NCI-H2196 (cell line): ENCODE measurements around the gene P4HB.

Source experiments
- DNase-seq: peaks from one replicate; lab custom pipeline; 2025; ENCODE audit not compliant: unreplicated experiment; lab: John Stamatoyannopoulos, UW

P4HB gene

DNA sequence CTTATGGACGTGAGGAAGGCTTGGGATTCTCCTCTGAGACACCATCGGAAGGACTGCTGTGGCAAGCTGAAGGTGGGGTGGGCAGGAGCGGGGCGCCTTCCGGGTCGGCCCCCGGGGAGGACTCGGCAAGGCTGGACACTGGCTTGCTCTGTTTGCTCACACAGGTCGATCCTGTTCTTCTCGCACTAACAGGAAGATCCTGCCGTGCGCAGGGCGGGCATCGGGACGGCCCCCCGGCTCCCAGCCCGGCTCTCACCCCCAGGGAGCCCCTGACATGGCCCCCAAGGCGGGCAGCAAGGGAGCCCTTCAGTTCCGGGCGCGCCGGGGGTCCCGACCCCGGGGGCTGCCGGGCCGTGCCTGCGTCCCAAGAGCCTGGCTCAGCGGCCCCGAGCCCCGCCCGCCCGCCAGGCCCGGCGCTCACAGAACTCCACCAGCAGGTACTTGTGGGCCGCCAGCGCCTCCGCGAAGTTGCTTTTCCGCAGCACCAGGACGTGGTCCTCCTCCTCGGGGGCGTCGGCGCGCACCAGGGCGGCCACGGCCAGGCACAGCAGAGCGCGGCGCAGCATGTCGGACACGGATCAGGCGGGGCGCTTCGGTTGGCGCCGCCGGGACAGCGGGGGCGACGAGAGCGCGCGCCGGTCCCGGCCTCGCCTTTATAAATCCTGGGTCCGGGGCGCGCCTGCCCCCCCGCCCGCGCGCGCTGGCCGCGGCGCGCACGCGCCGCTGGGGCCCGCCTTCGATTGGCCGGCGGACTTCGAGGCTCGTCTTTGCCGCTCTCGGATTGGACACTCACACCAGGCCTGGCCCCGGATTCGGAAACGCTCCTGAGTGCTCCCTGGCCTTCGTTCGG, at the start of gene P4HB:
P4HB (minus strand) TSS at position 630 of the 850 bp plus-strand sequence; CDS start at position 566, 64 bp downstream.
- DNase-seq: no peak

DNA sequence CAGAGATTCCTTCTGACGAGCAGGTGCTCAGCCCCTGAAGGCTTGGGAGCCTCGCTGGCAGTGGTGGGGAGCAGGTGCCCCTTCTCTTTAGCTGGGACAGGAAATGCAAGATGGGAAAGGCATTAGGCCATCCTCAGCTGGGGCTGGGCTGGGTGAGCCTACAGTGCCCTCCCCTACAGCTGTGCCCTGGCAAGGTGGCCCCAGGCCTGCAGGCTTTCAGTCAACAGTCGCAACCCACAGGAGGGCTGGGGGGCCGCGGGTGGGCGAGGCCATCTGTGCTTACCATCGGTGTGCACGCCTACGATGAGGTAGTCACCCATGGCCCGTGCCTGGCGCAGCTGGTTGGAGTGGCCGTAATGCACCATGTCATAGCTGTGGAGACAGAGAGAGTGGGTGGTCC, 48.9 kb upstream of the P4HB start:
- DNase-seq: no peak

DNA sequence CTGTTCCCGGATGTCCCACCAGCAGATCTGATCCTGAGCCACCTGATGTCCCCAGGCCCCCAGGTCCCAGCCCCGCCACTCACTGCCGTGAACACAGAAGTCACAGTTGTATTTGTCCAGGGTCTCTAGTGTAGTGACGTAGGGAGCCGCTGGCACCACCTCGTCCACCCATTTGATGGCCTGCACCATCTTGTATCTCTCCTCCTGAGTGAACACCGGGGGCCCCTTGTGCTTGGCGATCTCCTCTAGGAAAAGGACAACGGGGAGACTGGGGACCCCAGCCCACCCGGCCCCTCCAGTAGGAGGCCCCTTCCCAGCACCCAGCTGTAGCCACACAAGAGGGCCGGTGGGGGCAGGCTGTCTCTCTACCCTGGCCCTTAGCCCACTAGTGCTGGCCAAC, 48.5 kb upstream of the P4HB start:
- no peak for DNase-seq

DNA sequence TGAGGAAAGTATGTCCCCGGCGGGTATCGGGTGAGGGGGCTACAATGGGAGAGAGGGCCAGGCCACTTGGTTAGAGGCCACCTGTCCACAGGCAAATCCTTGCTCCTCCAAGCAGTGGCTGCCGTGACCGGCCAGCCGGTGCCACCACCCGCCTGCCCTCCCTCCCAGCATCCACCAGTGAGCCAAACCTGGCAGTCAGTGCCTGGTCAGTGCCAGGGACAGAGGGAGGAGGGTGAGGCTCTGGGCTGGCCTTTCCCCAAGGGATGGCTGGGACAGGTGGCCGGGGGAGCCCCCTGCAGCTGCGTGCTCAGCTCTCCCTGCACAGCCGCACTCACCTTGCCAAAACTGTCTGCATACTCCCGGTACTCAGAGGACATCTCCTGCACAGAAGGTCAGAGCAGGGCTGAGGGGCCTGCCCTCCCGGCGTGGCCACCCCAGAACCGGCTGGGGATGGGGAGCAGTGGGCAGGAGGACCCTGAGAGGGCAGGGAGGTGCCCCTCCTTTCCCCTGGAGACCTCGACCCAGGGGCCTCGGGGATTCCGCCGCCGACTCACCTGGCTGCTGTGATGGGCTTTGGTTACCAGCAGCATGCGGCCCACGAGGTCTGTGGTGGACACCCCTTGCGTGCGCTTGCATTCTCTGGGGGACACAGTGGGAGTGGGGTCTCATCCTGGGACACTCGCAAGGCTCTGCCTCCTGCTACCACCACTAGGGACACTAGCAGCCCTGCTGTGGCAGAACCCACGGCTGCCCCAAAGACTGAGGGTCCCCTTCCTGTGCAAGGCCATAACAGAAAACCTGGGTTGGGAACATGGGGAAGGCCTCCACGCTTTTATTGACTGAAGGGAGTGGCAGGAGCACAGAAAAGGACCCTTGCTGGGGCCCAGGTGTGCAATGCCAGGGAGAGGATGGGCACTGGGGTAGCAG, 47.1 kb upstream of the P4HB start:
- no peak for DNase-seq

DNA sequence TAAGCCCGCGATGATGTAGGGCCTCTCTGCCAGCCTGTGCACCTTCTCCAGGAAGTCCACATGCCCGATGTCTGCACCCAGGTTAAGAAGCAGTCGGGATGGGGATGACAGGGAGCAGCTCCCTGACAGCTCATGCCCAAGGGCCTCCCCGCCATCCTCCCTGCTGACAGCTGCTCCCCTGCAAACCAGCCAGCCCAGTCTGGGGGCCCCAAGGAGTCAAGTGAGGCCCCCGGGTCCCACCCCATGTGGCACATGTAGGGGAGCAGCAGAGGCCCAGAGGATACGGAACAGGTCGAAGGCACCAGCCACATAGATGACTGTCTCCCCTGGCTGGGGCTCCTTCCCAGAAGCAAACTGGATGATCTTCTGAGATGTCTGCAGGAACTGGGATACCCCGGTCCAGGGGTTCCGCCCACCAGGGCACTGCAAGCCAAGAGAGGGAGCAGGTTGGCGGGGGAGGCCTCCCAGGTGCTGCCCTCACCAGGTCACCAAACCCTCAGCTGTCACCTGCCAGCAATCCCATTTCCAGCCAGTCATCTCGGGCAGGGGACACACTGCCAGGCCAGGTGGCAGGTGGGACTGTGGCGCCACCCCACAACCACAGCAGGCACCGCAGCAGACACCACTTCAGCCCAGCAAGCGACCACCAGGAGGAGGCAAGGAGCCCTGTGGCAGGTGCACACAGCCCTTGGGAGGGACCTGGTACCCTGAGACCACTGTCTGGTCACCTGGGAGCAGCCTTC, 46.3 kb upstream of the P4HB start:
- peak; percentile 26 for DNase-seq

DNA sequence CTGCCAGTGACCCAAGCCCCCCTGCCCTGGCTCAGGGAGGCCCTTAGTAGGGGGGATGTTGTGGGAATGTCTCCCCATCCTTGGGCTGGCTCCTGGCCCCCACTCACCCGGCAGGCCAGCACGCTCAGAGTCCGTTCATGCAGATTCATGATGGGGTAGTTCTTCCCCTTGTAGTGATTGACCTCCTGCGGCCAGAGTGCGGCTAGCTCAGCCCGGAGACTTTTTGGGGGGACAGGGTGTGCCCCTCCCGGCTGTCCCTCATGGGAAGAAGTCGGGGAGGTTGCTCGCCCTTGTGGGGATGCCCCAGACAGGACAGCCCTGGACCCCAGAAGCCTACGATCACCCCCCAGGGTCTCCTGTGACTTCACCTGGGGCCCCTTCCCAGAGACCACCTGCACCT, 45.7 kb upstream of the P4HB start:
- no peak for DNase-seq

DNA sequence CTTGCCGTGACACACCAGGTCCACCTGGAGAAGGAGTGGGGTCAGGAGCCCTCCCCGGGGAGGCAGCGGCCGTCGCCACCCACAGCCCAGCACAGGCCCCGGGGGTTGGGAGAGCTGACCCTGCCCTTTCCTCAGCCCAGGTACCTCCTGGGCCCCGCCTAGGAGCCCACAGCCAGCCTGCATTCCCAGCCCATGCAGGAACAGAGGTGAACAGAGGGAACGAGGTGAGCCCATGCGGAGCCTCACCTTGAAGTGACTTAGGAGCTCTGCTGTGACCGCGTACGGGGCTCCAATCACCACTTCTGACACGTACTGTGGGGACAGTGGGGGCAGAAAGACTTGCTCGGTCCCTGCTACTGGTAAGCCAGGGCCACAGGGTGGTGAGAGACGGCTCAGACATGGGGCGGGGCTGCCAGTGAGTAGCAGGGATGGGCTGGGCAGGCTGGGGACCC, 45.1 kb upstream of the P4HB start:
- DNase-seq: no peak

DNA sequence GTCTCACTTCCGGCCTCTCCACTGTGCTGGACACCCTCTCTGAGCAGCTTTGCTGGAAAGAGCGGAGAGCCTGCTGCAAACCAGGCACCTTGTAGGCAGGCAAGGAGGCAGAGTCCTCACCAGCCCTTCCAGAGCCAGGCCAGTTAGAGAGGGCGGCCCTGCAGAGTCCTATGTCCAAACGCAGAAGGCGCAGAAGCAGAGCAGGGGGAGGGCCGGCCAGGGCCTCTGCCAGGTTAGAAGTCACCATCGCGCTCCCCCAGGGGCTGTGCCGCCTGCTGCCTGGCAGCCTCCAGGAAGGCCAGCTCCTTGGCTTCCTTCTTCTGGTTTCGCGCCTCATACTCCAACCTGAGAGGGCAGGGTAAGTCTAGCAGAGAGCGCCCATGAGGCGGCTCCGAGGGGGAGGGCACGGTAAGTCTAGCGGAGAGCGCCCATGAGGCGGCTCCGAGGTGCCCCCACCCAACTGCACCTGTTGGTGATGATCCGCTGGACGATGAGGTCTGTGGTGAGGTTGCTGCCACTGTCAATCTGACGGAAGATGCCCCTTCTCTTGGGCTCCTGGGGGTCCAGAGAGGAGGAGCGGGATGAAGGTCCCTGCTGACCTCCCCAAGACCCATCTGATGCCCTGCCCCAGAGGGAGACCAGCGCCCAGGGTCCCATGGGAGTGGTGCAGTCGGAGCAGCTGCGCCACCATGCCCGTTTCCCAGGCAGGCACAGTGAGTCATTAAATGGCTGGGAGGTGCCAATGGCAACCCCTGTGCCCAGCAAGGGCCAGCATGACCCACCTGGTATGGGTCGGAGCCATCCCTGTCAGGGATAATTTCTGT, 44.5 kb upstream of the P4HB start:
- DNase-seq: no peak

DNA sequence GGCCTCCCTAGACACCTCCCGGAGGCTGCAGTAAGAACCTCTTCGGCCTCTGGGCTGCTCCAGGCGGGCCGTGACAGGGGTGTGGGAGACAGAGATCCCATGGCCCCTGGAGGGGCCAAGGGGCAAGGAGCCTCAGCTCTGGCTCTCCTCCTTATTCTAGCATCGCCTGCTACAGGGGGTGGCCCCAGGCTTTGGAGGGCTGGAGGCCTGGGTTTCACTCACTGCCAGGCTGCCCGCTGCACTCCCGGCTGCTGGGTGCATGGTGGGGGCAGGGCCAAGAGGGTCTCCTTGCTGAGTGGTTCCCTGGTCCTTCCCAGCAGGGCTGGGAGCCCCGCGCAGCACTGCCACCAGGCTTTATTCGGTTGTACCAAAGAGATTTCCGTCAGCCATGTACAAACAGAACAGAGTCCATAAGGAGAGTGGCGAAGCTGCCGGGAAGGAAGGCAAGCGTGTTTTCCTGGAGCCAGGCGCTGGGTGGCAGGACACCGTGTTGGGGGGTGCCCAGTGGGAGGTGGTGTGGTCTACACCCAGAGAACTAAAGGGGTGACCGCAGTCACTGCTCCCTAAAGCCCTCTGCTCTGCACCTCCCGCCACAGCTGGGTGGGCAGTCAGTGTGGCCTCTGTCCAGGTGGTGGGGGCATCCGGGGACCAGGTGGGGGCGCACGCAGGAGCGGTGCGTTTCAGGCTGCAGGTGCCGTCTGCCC, 43.7 kb upstream of the P4HB start:
- no peak for DNase-seq

DNA sequence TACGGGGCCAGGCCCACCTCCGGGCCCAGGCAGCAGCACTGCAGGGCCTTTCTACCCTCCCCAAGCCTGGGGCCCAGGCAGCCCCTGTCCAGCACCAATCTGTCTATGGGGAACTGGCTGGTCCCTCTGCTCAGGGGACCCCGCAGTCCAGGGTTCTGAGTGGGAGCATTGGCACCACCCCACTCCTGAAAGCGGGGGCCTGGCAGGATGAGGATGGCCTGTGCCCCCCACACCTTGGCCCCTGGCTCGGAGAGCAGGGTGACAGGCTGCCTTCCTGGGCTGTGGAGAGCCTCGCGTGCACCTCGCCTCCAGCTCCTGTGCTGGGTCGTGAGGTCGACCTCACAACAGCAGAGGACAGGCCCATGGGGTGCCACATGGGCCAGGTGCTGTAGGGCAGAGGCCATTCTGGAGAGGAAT, 43.1 kb upstream of the P4HB start:
- DNase-seq: no peak

DNA sequence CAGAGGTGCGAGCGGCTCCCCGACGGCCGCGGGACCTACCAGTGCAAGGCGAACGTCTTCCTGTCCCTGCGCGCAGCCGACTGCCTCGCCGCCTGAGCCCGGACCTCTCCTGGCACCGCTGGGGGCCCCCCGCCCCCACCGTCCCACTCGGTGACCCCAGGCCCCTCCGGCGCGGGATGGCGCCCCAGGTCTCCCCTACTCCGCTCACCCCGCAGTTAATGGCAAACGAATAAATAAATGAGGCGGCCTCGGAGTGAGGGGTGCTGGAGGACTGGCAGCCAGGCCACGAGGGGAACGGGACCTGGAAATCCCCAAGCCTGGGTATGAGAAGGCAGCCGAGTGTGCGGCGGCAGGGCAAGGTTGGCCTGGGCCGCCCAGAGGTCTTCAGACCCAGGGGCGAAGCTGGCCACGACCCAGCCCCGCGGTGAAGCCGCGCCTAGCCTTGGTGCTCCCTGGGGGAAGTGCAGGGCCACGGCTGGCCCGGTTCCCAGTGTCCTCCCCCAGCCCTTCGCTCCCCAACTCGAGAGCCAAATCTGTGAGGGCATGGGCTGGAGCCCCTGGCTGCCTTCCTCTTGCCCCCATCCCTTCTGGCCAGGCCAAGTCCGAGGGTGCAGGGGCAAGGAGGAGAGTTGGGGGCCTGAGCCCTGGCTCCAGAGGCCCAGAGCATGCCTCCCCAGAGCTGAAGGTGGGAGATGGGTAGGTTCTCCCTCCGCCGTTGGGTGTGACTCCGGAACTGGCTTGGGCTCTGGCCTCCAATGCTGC, 42.5 kb upstream of the P4HB start:
- DNase-seq: no peak

DNA sequence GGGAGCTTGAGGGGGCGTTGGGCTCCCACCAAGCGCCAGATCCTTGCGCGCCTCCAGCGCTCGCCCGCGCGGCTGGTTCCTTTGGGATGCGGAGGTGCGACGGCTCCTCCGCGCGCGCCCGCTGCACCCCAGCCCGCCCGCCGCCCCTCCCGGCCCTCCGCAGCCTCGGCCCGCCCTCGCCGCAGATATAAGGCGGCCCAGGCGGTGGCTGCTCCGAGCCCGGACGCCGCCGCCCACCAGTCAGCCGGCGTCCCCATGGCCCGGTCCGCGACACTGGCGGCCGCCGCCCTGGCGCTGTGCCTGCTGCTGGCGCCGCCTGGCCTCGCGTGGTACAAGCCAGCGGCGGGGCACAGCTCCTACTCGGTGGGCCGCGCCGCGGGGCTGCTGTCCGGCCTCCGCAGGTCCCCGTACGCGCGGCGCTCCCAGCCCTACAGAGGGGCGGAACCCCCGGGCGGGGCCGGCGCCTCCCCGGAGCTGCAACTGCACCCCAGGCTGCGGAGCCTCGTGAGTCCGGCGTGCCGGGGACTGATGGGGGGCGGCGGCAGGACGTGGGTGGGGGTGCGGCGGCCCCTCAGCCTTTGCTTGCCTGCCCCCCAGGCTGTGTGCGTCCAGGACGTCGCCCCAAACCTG, 41.8 kb upstream of the P4HB start, which contains the start of gene NPB:
NPB (plus strand) TSS at position 216 of the 630 bp plus-strand sequence; CDS start at position 256, 40 bp downstream.
- no peak for DNase-seq

DNA sequence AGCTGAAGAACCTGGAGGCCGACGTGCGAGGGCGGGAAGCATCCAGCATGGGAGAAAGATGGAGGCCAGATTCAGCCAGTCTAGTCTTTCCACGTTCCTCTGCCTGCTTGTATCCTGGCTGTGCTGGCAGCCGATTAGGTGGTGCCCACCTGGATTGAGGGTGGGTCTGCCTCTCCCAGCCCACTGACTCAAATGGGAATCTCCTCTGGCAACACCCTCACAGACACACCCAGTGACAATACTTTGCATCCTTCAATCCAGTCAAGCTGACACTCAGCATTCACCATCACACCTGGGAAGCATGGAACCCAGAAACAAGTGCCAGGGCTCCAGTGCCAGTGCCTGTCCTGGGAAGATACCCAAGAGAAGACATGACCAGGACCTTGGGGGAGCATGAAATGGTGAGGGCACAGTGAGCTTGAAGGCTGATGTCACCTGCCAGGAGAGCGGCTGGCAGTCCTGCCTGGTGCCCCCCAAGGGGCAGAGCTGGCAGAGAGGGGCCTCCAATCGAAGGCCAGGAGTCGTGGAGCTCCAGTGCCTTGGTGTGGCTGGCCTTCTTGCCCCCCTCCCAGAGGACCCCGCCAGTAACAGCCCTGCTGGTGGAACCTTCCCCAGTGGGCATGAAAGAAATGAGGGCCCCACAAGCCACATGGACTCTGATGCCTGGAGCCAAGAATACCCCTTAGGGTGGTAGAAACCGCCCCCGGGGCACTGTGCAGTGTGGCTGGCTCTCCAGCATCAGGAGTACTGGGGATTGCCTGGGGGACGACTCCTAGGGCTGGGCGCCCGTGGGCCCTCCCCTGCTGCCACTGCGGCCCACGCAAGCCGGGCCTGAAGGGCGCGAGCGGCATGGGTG, 41.1 kb upstream of the P4HB start:
- no peak for DNase-seq

DNA sequence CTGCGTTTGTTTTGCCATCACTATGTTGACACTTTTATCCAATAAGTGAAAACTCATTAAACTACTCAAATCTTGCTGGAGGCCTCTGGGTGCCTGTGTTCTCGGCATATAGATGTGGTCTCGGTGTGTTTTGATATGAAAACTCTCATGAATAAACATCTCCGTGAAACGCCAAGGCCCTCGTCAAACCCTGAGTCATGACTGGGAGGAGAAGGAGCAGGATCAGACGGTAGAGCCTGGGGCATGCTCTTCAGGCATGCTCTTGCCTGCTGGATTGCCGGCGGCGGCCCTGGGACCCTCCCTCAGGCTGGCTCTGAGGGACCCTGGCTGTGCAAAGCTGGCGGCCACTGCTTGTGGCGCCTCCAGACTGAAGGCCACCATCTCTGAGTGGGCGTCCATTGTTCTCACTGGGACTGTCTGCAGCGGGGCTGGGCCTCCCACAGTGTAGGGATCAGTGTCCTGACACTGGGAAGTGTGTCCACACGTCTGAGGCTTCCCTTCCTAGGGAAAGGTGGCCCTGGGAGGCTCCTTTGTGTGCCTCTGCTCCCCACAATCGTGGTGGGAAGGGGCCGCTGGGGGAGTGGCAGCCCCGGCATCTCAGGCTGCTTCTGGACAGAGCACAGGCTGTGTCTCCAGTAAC, 40.0 kb upstream of the P4HB start:
- no peak for DNase-seq

DNA sequence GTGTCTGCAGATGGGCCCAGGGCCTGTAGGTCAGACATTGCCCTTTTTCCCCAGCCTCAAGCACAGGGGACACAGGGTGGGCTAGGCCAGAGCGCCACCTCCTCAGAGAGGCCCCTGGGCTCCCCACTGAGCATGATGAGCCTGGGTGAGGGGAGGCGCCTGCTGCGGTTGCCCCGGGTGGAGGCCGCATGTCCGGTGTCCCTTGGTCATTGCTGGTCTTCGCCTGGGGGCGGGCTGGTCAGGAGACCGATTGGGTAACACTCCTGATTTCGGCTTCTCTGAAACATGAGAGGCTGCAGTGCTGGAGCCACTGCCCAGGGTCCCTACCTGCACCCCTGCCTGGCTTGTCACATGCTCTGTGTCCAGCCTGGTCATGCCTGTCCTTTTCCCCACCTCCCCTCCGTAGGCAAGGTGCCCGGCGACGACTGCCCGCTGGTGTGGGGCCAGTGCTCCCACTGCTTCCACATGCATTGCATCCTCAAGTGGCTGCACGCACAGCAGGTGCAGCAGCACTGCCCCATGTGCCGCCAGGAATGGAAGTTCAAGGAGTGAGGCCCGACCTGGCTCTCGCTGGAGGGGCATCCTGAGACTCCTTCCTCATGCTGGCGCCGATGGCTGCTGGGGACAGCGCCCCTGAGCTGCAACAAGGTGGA, 39.3 kb upstream of the P4HB start:
- no peak for DNase-seq

DNA sequence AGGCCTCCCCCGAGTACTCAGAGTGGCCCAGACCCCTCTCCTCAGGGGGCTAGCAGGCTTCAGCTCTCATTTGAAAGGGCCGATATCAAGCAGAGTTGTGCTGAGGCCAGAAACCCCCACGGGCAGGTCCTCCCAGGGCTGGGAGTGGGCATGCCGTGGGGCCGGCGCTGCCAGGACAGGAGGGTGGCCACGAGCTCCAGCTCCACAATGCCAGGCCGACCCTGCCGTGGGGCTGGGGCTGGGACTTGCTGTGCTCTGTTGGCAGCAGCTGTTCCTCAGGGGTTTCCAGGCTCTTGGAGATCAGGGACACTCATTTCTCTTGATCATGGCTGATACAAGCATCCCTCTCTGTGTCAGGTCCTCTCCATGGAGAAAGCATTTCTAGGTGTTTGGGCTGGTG, 38.5 kb upstream of the P4HB start:
- DNase-seq: no peak
